Neural cell (in vitro differentiated cells): ENCODE data around the gene ACSM6. TPM values are rescaled to one million over a fixed set of nuclear protein-coding genes. Genes with fewer than 3 reads are reported as not detected.
"Not testable (repeated sequence)": the region's sequence is repeated elsewhere in the genome, so short reads cannot be mapped to it uniquely, and the experiment has no call there.

Source experiments
- H2AFZ ChIP-seq: fragments of 200-600, 300-800 bp; sonication (generic), shearing (Covaris generic); 2 replicates; pipeline ENCODE4 v1.6.0; 2014; ENCODE audit warnings: low read depth, mild to moderate bottlenecking, antibody characterized with exemption, low read length, moderate library complexity
- H3F3A ChIP-seq: fragments of 200-600 bp; shearing (Covaris generic); 2 replicates; pipeline ENCODE4 v1.6.1; 2016; ENCODE audit warnings: mild to moderate bottlenecking, moderate library complexity, mixed read lengths, antibody characterized with exemption, low read length; ENCODE audit not compliant: insufficient read depth, poor library complexity, severe bottlenecking
- H3K27ac ChIP-seq: fragments of 200-600, 300-800 bp; sonication (generic), shearing (Covaris generic); 2 replicates; pipeline ENCODE4 v1.5.1; 2014; ENCODE audit warnings: mild to moderate bottlenecking, low read length, moderate library complexity
- H3K27me3 ChIP-seq: fragments of 300-800, 200-600 bp; sonication (generic), shearing (Covaris generic); 2 replicates; pipeline ENCODE4 v1.6.0; 2014; ENCODE audit warnings: mild to moderate bottlenecking, low read depth, low read length, moderate library complexity; ENCODE audit not compliant: insufficient read depth
- H3K36me3 ChIP-seq: fragments of 300-800, 200-600 bp; sonication (generic), shearing (Covaris generic); 2 replicates; pipeline ENCODE4 v1.5.1; 2014; ENCODE audit warnings: mild to moderate bottlenecking, antibody characterized with exemption, low read length, moderate library complexity; ENCODE audit not compliant: insufficient read depth
- H3K4me2 ChIP-seq: fragments of 300-800, 200-600 bp; sonication (generic), shearing (Covaris generic); 2 replicates; pipeline ENCODE4 v1.6.0; 2014; ENCODE audit warnings: mild to moderate bottlenecking, low read length
- H3K4me3 ChIP-seq: fragments of 300-800, 200-600 bp; sonication (generic), shearing (Covaris generic); 2 replicates; pipeline ENCODE4 v1.5.1; 2014; ENCODE audit warnings: mild to moderate bottlenecking, low read length, moderate library complexity
- H3K79me2 ChIP-seq: fragments of 200-600 bp; shearing (Covaris generic); replicated peaks from 2 replicates; pipeline ENCODE4 v1.6.0; 2014; ENCODE audit warnings: mild to moderate bottlenecking, low read length, moderate library complexity; ENCODE audit not compliant: insufficient read depth
- H3K9ac ChIP-seq: fragments of 300-800, 200-600 bp; sonication (generic), shearing (Covaris generic); 2 replicates; pipeline ENCODE4 v1.6.1; 2016; ENCODE audit warnings: mild to moderate bottlenecking, low read length, mixed read lengths
- H3K9me2 ChIP-seq: fragments of 200-600 bp; shearing (Covaris generic); 2 replicates; pipeline ENCODE4 v1.6.1; 2016; ENCODE audit warnings: mild to moderate bottlenecking, low read length, mixed read lengths; ENCODE audit not compliant: insufficient read depth
- H3K9me3 ChIP-seq: fragments of 200-600, 300-800 bp; sonication (generic), shearing (Covaris generic); 2 replicates; pipeline ENCODE4 v1.6.1; 2016; ENCODE audit warnings: mild to moderate bottlenecking, mixed run types, low read length, moderate library complexity, mixed read lengths
- H4K20me1 ChIP-seq: fragments of 200-600 bp; shearing (Covaris generic); 2 replicates; pipeline ENCODE4 v1.6.1; 2016; ENCODE audit warnings: mild to moderate bottlenecking, mixed run types; ENCODE audit not compliant: insufficient read depth
- CTCF ChIP-seq: fragments of 450-650 bp; IDR thresholded peaks from 2 replicates; pipeline ENCODE4 v1.5.1; 2014; ENCODE audit warnings: antibody characterized with exemption, mild to moderate bottlenecking, moderate library complexity; ENCODE audit not compliant: poor library complexity, severe bottlenecking
- EP300 ChIP-seq: fragments of 450-650 bp; conservative IDR thresholded peaks from 2 replicates; pipeline ENCODE4 v1.6.1; 2014; ENCODE audit warnings: antibody characterized with exemption, mild to moderate bottlenecking, moderate library complexity; ENCODE audit not compliant: poor library complexity, severe bottlenecking
- EZH2 ChIP-seq: fragments of 200-600, 300-800 bp; shearing (Covaris generic), sonication (generic); IDR thresholded peaks from 2 replicates; pipeline ENCODE4 v1.6.1; 2014; ENCODE audit warnings: antibody characterized with exemption, low read length, borderline replicate concordance, mild to moderate bottlenecking; ENCODE audit not compliant: insufficient read depth, poor library complexity, severe bottlenecking
- MXI1 ChIP-seq: fragments of 450-650 bp; conservative IDR thresholded peaks from 2 replicates; pipeline ENCODE4 v1.6.1; 2014; ENCODE audit warnings: antibody characterized with exemption, mild to moderate bottlenecking; ENCODE audit not compliant: poor library complexity, severe bottlenecking
- POLR2AphosphoS5 ChIP-seq: IDR thresholded peaks from 2 replicates; pipeline ENCODE4 v1.6.1; 2012
- RAD21 ChIP-seq: fragments of 450-650 bp; conservative IDR thresholded peaks from 2 replicates; pipeline ENCODE4 v1.6.1; 2014; ENCODE audit warnings: antibody characterized with exemption, mild to moderate bottlenecking, moderate library complexity
- REST ChIP-seq: IDR thresholded peaks from 2 replicates; pipeline ENCODE4 v1.6.1; 2012; ENCODE audit warnings: borderline replicate concordance
- SMC3 ChIP-seq: fragments of 450-650 bp; conservative IDR thresholded peaks from 2 replicates; pipeline ENCODE4 v1.6.1; 2014; ENCODE audit warnings: antibody characterized with exemption, mild to moderate bottlenecking, moderate library complexity; ENCODE audit not compliant: poor library complexity
- TAF1 ChIP-seq: IDR thresholded peaks from 2 replicates; pipeline ENCODE4 v1.6.1; 2012; ENCODE audit warnings: low read depth
- polyA plus RNA-seq: library from polyadenylated mRNA; depleted of rRNA; stranded (reverse); fragments of >200 nt; gene quantifications from 2 replicates; pipeline ENCODE4 v1.2.3, GENCODE V29; 2014

ACSM6 gene
- polyA plus RNA-seq, 1 donor from 2014 or later = not detected

- no peak overlapping the region for H2AFZ ChIP-seq
Observed at GRCh38 chr10:95237376-95238170, 43.5 kb downstream of the ACSM6 start.

GRCh38 chr10:95240096-95240495, 46.1 kb downstream of the ACSM6 start:
- not testable (repeated sequence) for H3K27ac ChIP-seq, H3K4me3 ChIP-seq, H3K36me3 ChIP-seq, H3K9ac ChIP-seq, H3K9me2 ChIP-seq, H2AFZ ChIP-seq, H3K79me2 ChIP-seq, H3K9me3 ChIP-seq, H3K27me3 ChIP-seq, H3K4me2 ChIP-seq, H4K20me1 ChIP-seq, H3F3A ChIP-seq

More at GRCh38 chr10:95237376-95238170, 43.5 kb downstream of the ACSM6 start:
- Histone ChIP-seq H3K79me2 (no peaks in the 10 kb centered on the region), H3K27me3 (no peaks in the 10 kb centered on the region), H3K27ac (no peak overlapping the region), H3K4me3 (no peak overlapping the region), H4K20me1 (no peaks in the 10 kb centered on the region), H3K9ac (no peak overlapping the region), H3K36me3 (no peaks in the 10 kb centered on the region), H3K9me2 (no peaks in the 10 kb centered on the region), H3K4me2 (no peak overlapping the region), H3F3A (no peaks in the 10 kb centered on the region), H3K9me3 (no peaks in the 10 kb centered on the region)
- TF ChIP-seq TAF1 (no peak), MXI1 (no peak), SMC3 (no peak), REST (no peak), EP300 (no peak), POLR2AphosphoS5 (no peak), EZH2 (no peak), RAD21 (no peak), CTCF (no peak)
